H1 (cell line): ENCODE results near the gene SSTR5. TPM values are rescaled to one million over a fixed set of nuclear protein-coding genes. Genes with fewer than 3 reads are reported as not detected.

Experiments
- CTCF ChIA-PET: fragments of 300-600 bp; sonication (Branson Sonifier 250); formaldehyde crosslinking; loops from one replicate; lab custom pipeline; 2021; ENCODE audit not compliant: partially characterized antibody; lab: Charles Lee
- POLR2A ChIA-PET: fragments of 300-600 bp; sonication (Branson Sonifier 250); formaldehyde crosslinking; loops from one replicate; lab custom pipeline; 2021; ENCODE audit warnings: inconsistent platforms; ENCODE audit not compliant: partially characterized antibody; lab: Charles Lee
- DNase-seq, 2 experiments: peaks; one replicate each; pipeline versions ENCODE4 v3.0.0 to v3.0.0-alpha.2; 2010 to 2022; ENCODE audit warnings: low spot score in 2 of 2, low read depth in 1 of 2, mixed read lengths in 1 of 2
- FAIRE-seq: peaks from 2 replicates; lab custom pipeline; 2011; peaks lifted over from hg19 to GRCh38; lab: Jason Lieb, UNC
- H2AFZ ChIP-seq: 2 replicates; pipeline ENCODE4 v1.8.1; 2012; ENCODE audit warnings: low read length, inconsistent platforms
- H2AK5ac ChIP-seq: 2 replicates; pipeline ENCODE4 v1.6.1; 2013; ENCODE audit warnings: low read depth, low read length
- H2BK120ac ChIP-seq: replicated peaks from 2 replicates; pipeline ENCODE3; 2013; ENCODE audit warnings: low read depth, low read length, inconsistent platforms
- H2BK12ac ChIP-seq: 2 replicates; pipeline ENCODE4 v1.6.1; 2013; ENCODE audit warnings: low read depth, low read length
- H2BK15ac ChIP-seq: 2 replicates; pipeline ENCODE4 v1.6.1; 2013; ENCODE audit warnings: low read length
- H2BK20ac ChIP-seq: 2 replicates; pipeline ENCODE4 v1.6.1; 2013; ENCODE audit warnings: low read length
- H2BK5ac ChIP-seq: 2 replicates; pipeline ENCODE4 v1.6.1; 2013; ENCODE audit warnings: low read depth, low read length
- H3K14ac ChIP-seq: 2 replicates; pipeline ENCODE4 v1.6.1; 2013; ENCODE audit warnings: inconsistent platforms; ENCODE audit not compliant: insufficient read length
- H3K18ac ChIP-seq: 2 replicates; pipeline ENCODE4 v1.6.1; 2013; ENCODE audit warnings: low read length; ENCODE audit errors: extremely low read depth
- H3K23ac ChIP-seq: 2 replicates; pipeline ENCODE4 v1.6.1; 2013; ENCODE audit warnings: inconsistent platforms; ENCODE audit not compliant: insufficient read length
- H3K23me2 ChIP-seq: 2 replicates; pipeline ENCODE4 v1.6.1; 2013; ENCODE audit warnings: low read depth, low read length
- H3K27ac ChIP-seq: 2 replicates; pipeline ENCODE4 v1.6.1; 2011; ENCODE audit warnings: low read depth, low read length, inconsistent platforms
- H3K27me3 ChIP-seq, 4 experiments: replicated peaks in 1 of 4; 1 replicate in 1 of 4; 2 replicates in 3 of 4; pipeline versions ENCODE4 v1.6.1 to v1.8.1; 2011 to 2013; ENCODE audit warnings: low read length in 3 of 4, mild to moderate bottlenecking in 3 of 4, inconsistent platforms in 2 of 4, mixed read lengths in 2 of 4, moderate library complexity in 1 of 4; ENCODE audit not compliant: control insufficient read depth in 3 of 4, insufficient read depth in 3 of 4; ENCODE audit errors: extremely low read depth in 1 of 4
- H3K36me3 ChIP-seq, 4 experiments: 2 replicates each; pipeline versions ENCODE4 v1.6.1 to v1.8.1; 2011 to 2013; ENCODE audit warnings: mild to moderate bottlenecking in 4 of 4, low read length in 3 of 4, moderate library complexity in 2 of 4, control low read depth in 1 of 4, inconsistent platforms in 1 of 4; ENCODE audit not compliant: insufficient read depth in 4 of 4, control insufficient read depth in 2 of 4
- H3K4ac ChIP-seq: replicated peaks from 2 replicates; pipeline ENCODE3; 2013; ENCODE audit warnings: low read length, low read depth, mixed read lengths, inconsistent platforms; ENCODE audit not compliant: insufficient read length
- H3K4me1 ChIP-seq, 4 experiments: replicated peaks in 1 of 4; 1 replicate in 1 of 4; 2 replicates in 3 of 4; pipeline versions ENCODE4 v1.6.1 to v1.8.1; 2011 to 2013; ENCODE audit warnings: low read length in 3 of 4, inconsistent platforms in 2 of 4, mixed read lengths in 1 of 4; ENCODE audit not compliant: insufficient read depth in 4 of 4, control insufficient read depth in 3 of 4
- H3K4me2 ChIP-seq, 2 experiments: 2 replicates each; pipeline versions ENCODE4 v1.6.1 to v1.8.1; 2011 to 2013; ENCODE audit warnings: low read depth in 2 of 2, low read length in 2 of 2, control low read depth in 1 of 2, inconsistent platforms in 1 of 2, mild to moderate bottlenecking in 1 of 2; ENCODE audit not compliant: insufficient read depth in 1 of 2
- H3K4me3 ChIP-seq, 4 experiments: fragments of 200-600, 300-600 bp in 1 of 4; sonication (generic), shearing (Covaris generic), sonication (Bioruptor Twin) in 1 of 4; 2 replicates each; pipeline versions ENCODE4 v1.5.1 to v1.8.1; 2011 to 2016; ENCODE audit warnings: low read length in 4 of 4, low read depth in 3 of 4, control low read depth in 2 of 4, inconsistent platforms in 2 of 4, mild to moderate bottlenecking in 2 of 4, mixed read lengths in 1 of 4, moderate library complexity in 1 of 4; ENCODE audit not compliant: insufficient read depth in 2 of 4; ENCODE audit errors: extremely low read depth in 1 of 4
- H3K56ac ChIP-seq: replicated peaks from 2 replicates; pipeline ENCODE3; 2013; ENCODE audit warnings: low read depth, mild to moderate bottlenecking, mixed read lengths, low read length, inconsistent platforms; ENCODE audit not compliant: insufficient read length
- H3K79me1 ChIP-seq: 2 replicates; pipeline ENCODE4 v1.6.1; 2013; ENCODE audit warnings: low read depth, low read length, control low read depth
- H3K79me2 ChIP-seq, 2 experiments: 2 replicates each; pipeline versions ENCODE4 v1.6.1 to v1.8.1; 2012 to 2013; ENCODE audit warnings: low read length in 2 of 2, mild to moderate bottlenecking in 2 of 2, inconsistent platforms in 1 of 2; ENCODE audit not compliant: insufficient read depth in 2 of 2, control insufficient read depth in 1 of 2
- H3K9ac ChIP-seq, 4 experiments: replicated peaks in 1 of 4; 1 replicate in 1 of 4; 2 replicates in 3 of 4; pipeline versions ENCODE4 v1.6.1 to v1.8.1; 2011 to 2013; ENCODE audit warnings: low read depth in 3 of 4, low read length in 3 of 4, control low read depth in 2 of 4, mild to moderate bottlenecking in 2 of 4, moderate library complexity in 2 of 4, inconsistent platforms in 1 of 4; ENCODE audit errors: extremely low read depth in 1 of 4
- H3K9me3 ChIP-seq, 2 experiments: 2 replicates each; pipeline versions ENCODE4 v1.6.1 to v1.8.1; 2012 to 2013; ENCODE audit warnings: mild to moderate bottlenecking in 2 of 2, moderate library complexity in 2 of 2, control low read depth in 1 of 2, inconsistent platforms in 1 of 2, low read depth in 1 of 2, low read length in 1 of 2, mixed read lengths in 1 of 2; ENCODE audit not compliant: insufficient read depth in 2 of 2
- H4K20me1 ChIP-seq, 2 experiments: replicated peaks in 1 of 2; 2 replicates each; pipeline versions ENCODE3 to v1.8.1; 2011 to 2013; ENCODE audit warnings: inconsistent platforms in 2 of 2, low read length in 2 of 2, mild to moderate bottlenecking in 1 of 2; ENCODE audit not compliant: insufficient read depth in 2 of 2, control insufficient read depth in 1 of 2
- H4K5ac ChIP-seq: 2 replicates; pipeline ENCODE4 v1.6.1; 2013; ENCODE audit warnings: low read length, low read depth, mixed read lengths, inconsistent platforms; ENCODE audit not compliant: insufficient read length
- H4K8ac ChIP-seq: 2 replicates; pipeline ENCODE4 v1.8.0; 2013; ENCODE audit warnings: mild to moderate bottlenecking, moderate library complexity, low read length, inconsistent platforms; ENCODE audit not compliant: insufficient read depth; ENCODE audit errors: extremely low read depth
- H4K91ac ChIP-seq: replicated peaks from 2 replicates; pipeline ENCODE3; 2013; ENCODE audit warnings: low read length, mixed read lengths, inconsistent platforms; ENCODE audit not compliant: insufficient read length
- BCL11A ChIP-seq, 2 experiments: IDR thresholded peaks; one replicate each; pipeline ENCODE4 v1.6.1; 2011; ENCODE audit warnings: low read depth in 2 of 2, low read length in 2 of 2, mild to moderate bottlenecking in 2 of 2
- GABPA ChIP-seq: IDR thresholded peaks from 2 replicates; pipeline ENCODE4 v1.6.1; 2011; ENCODE audit warnings: mild to moderate bottlenecking, low read length, moderate library complexity, borderline replicate concordance; ENCODE audit not compliant: insufficient read depth
- JUN ChIP-seq: IDR thresholded peaks from 2 replicates; pipeline ENCODE4 v1.6.1; 2011; ENCODE audit warnings: low read depth, mild to moderate bottlenecking, improper control_type of control experiment, low read length
- MAFK ChIP-seq: IDR thresholded peaks from 2 replicates; pipeline ENCODE4 v1.6.1; 2012; ENCODE audit warnings: low read depth, mild to moderate bottlenecking, improper control_type of control experiment, low read length
- POLR2A ChIP-seq, 2 experiments: IDR thresholded peaks; 1 replicate in 1 of 2; 2 replicates in 1 of 2; pipeline ENCODE4 v1.6.1; 2011; ENCODE audit warnings: low read depth in 2 of 2, low read length in 2 of 2, mild to moderate bottlenecking in 2 of 2; ENCODE audit errors: control extremely low read depth in 1 of 2
- RNF2 ChIP-seq: fragments of 200-900, 300-1000 bp; sonication (generic); IDR thresholded peaks from 2 replicates; pipeline ENCODE4 v1.7.1; 2016; ENCODE audit warnings: borderline replicate concordance, low read depth, mild to moderate bottlenecking, antibody characterized with exemption, low read length; ENCODE audit not compliant: poor library complexity, severe bottlenecking; ENCODE audit errors: missing control alignments
- TCF12 ChIP-seq: IDR thresholded peaks from 2 replicates; pipeline ENCODE4 v1.6.1; 2011; ENCODE audit warnings: low read depth, mild to moderate bottlenecking, low read length
- WGBS, 2 experiments: shearing (Covaris generic) in 1 of 2; methylation state at CpG; one replicate each; pipeline versions ENCODE4 v1.1.6 to v1.1.7; 2013 to 2015; ENCODE audit warnings: low lambda C conversion rate in 2 of 2, mixed read lengths in 2 of 2, inconsistent platforms in 1 of 2, low coverage in 1 of 2, missing lambda C conversion rate in 1 of 2; ENCODE audit not compliant: insufficient replicate concordance in 2 of 2, insufficient coverage in 1 of 2, insufficient read length in 1 of 2; ENCODE audit errors: extremely low coverage in 1 of 2, missing lambda C conversion rate in 1 of 2; 5-methylcytosine and 5-hydroxymethylcytosine counted together
- polyA plus RNA-seq, 7 experiments: library from polyadenylated mRNA; depleted of rRNA in 3 of 7; stranded (reverse) in 5 of 7; unstranded in 2 of 7; fragments of >200 nt in 5 of 7; fragments of 200-250 nt in 2 of 7; gene quantifications; 1 replicate in 5 of 7; 2 replicates in 1 of 7; 4 replicates in 1 of 7; pipeline versions ENCODE4 v1.2.1 to v1.2.3, GENCODE V29; 2011 to 2013; ENCODE audit warnings: missing spikeins in 2 of 7, mixed read lengths in 2 of 7
- total RNA-seq: library from RNA; stranded (reverse); fragmentation: NEBNext Ultra II Directional; extraction: Animal tissue kit (Norgen Biotek cat#: 25700); gene quantifications from 2 replicates; pipeline ENCODE4 v1.2.1, GENCODE V29; 2021

The SSTR5 gene
- total and polyA plus RNA-seq, 2 of the 8 experiments (the other 6 are each of a cell fraction or from before 2014, with no cell fraction given) = 0.56 to 0.60 TPM

- Histone ChIP-seq H3K23ac (no peak overlapping the region), H2AFZ (no peak overlapping the region)
- 87% methylated on average over 7 of the region's 8 CpGs; no CpG with 5 or more reads in 1 of the 2 experiments for WGBS, 2 experiments
- TF ChIP-seq POLR2A (IDR thresholded peaks at IDR 0.05; ENCODE audit: control extremely low read depth in 1 of 2, low read depth in 2 of 2, low read length in 2 of 2) = no peak
- no peak for TF ChIP-seq JUN
- TF ChIP-seq RNF2 = no peak
- no peak for TF ChIP-seq MAFK
- TF ChIP-seq GABPA = no peak
- no peak for TF ChIP-seq TCF12
- no peak for TF ChIP-seq BCL11A (IDR thresholded peaks at IDR 0.05; ENCODE audit: low read depth in 2 of 2, low read length in 2 of 2)
These were observed 16.4 kb upstream of the SSTR5 start for GRCh38 chr16:1056196-1056595.

More at GRCh38 chr16:1056196-1056595, 16.4 kb upstream of the SSTR5 start:
- no peaks in the 10 kb centered on the region for H3K79me2 ChIP-seq
- 0 out of 4 replicates have a peak, but pooled peaks cover 0 to 6% of the 10 kb centered on the region in 2 experiments for H3K9me3 ChIP-seq
- no peak overlapping the region for H3K14ac ChIP-seq
- no peak for DNase-seq
- POLR2A ChIA-PET = interaction anchor here (1.1 kb wide), 1 partner anchor 245 kb away, joined by 3 read pairs; no protein-coding TSS in a partner anchor
- no peak for FAIRE-seq
- no peak overlapping the region for H3K4me3 ChIP-seq
- H4K20me1 ChIP-seq = no peaks in the 10 kb centered on the region
- no peak overlapping the region for H2BK15ac ChIP-seq
- H4K91ac ChIP-seq = no peak overlapping the region
- H2BK5ac ChIP-seq = no peak overlapping the region
- CTCF ChIA-PET = interaction anchor here (0.6 to 2.7 kb wide), 20 partner anchors 8 to 654 kb away, joined by 3 to 13 read pairs (median 3); partner anchors contain the start of genes CCDC78 and SOX8
- no peaks in the 10 kb centered on the region for H3K27me3 ChIP-seq
- no peak overlapping the region for H3K4ac ChIP-seq
- H3K23me2 ChIP-seq = no peaks in the 10 kb centered on the region
- H3K9ac ChIP-seq = no peak overlapping the region
- no peak overlapping the region for H4K8ac ChIP-seq
- H3K4me1 ChIP-seq = no peaks in the 10 kb centered on the region
- H2BK20ac ChIP-seq = no peak overlapping the region
- no peak overlapping the region for H3K4me2 ChIP-seq
- no peak overlapping the region for H3K18ac ChIP-seq
- no peak overlapping the region for H2BK12ac ChIP-seq
- H3K27ac ChIP-seq = no peak overlapping the region
- no peak overlapping the region for H2BK120ac ChIP-seq
- no peaks in the 10 kb centered on the region for H3K36me3 ChIP-seq
- no peaks in the 10 kb centered on the region for H3K79me1 ChIP-seq
- H3K56ac ChIP-seq = no peak overlapping the region
- no peak overlapping the region for H4K5ac ChIP-seq
- H2AK5ac ChIP-seq = no peak overlapping the region
